Measurements from ENCODE around the gene CDC25A.
"Not testable (repeated sequence)": the region's sequence is repeated elsewhere in the genome, so short reads cannot be mapped to it uniquely, and the experiment has no call there.

CDC25A gene

DNA sequence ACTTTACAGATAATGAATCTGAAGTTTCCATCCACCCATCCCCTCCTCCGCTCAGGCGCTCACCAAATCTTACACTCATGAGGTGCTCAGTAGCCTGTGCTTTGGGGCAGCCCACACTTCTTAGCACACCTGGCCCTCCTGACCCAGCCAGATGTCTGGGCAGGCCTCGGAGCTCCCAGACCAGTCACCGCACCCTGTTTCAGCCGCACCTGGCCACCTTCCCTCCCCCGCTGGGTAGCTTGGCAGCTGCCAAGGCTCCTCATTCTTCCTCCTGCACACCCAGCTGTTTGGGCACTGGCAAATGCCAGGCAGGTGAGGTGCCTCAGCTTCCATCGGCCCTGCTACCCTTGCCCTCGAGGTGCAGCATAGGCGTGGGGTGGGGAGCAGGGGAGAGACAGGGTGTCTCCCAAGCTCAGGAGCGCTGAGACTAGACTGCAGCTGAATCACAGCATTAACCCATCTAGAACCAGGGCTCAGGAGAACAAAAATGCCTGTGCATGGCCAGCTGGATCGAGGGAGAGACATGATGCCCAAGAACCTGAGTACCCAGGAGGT is 45.8 kb downstream of the CDC25A start:
- no peak for DNase-seq (ENCODE audit: low read depth in 1 of 2, low spot score in 1 of 2)

DNA sequence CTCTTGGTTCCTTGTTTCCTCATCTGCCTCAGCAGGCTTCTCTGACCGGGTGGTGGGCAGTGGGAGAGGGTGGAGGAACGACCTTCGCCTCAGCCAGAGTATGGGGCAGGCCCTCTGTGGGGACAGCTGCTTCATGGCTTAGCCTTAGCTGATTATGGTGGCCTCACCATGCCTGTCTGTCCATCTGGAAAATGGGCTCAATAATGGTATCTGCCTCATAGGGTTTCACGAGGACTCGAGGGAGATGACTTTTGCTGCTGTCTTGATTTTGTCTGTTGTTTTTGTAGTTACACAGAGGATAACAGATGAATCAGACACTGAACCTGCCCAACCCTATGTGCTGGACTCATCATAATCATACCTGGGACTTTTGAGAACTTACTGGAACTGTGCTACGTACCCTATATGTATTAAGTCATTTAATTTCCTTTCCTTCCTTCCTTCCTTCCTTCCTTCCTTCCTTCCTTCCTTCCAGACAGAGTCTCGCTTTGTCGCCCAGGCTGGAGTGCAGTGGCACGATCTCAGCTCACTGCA is 46.5 kb downstream of the CDC25A start:
- DNase-seq (ENCODE audit: low read depth in 1 of 2, low spot score in 1 of 2): no peak

DNA sequence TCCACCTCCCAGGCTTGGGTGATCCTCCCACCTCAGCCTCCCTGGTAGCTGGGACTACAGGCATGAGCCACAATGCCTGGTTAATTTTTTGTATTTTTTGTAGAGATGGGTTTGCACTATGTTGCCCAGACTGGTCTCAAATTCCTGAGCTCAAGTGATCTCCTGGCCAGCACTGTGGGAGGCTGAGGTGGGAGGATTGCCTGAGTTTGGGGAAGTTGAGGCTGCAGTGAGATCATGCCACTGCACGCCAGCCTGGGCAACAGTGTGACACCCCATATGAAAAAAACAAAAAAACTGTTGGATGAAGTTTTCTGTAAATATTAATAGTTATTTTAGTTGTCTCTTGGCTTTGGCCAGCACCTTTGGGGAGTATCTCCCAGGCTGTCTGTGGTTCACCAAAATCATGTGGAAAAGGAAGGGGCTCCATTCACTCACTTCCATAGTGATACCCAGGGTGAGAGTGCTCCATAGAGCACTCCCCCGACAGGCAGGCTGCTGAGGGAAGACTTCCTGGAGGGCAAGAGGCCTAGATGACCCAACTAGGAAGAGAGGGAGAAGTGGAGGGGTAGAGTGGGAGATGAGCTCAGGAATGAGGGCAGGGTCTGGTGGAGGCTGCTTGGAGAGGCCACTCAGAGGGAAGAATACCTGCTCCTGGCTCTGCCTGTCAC is 47.1 kb downstream of the CDC25A start:
- no peak for DNase-seq (ENCODE audit: low read depth in 1 of 2, low spot score in 1 of 2)

DNA sequence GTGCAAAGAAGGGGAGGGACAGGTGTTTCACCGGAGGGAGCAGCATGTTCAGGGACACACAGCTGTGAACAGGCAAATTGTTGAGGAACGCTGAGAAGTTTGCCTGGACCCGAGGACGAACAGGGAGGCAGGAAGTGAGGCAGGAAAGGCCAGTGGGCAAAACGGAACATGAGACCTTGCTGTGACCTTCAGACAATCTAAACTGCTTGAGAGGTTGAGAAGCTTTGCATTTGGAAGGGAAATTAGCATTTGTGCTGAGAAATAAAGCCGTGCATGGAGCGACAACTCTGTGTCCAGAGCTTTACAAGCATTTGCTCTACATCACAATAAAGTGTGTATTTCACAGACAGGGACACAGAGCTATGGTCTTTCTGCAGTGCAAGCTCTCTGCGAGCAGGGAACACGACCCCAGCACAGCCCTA is 47.9 kb downstream of the CDC25A start:
- no peak for DNase-seq (ENCODE audit: low read depth in 1 of 2, low spot score in 1 of 2)

DNA sequence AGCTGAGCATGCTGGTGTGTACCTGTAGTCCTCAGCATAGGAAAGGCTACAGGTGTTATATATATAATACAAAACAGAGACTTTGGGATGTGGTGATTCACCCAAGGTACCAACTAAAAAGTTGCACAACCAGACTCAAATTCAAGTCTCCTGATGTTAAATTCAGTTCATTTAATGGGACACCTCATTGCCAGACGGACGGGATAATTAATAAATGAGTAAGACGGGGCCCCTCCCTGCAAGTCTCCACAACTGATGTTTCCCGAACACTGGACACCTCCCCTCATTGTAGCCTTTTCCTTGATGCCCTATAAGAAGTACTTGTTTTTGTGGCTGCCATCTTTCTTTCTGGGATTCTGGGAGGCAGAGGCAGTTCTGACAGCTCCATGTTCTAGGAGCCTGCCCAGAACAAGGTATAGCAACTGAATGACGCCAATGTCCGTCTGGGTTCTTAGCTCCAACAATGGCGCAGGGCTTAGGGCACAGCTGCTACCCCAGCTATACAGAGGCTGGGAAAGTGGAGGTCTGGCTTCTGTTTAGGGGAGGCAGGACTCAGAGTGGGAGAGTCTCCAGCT is 50.7 kb downstream of the CDC25A start:
- no peak for DNase-seq (ENCODE audit: low read depth in 1 of 2, low spot score in 1 of 2)

DNA sequence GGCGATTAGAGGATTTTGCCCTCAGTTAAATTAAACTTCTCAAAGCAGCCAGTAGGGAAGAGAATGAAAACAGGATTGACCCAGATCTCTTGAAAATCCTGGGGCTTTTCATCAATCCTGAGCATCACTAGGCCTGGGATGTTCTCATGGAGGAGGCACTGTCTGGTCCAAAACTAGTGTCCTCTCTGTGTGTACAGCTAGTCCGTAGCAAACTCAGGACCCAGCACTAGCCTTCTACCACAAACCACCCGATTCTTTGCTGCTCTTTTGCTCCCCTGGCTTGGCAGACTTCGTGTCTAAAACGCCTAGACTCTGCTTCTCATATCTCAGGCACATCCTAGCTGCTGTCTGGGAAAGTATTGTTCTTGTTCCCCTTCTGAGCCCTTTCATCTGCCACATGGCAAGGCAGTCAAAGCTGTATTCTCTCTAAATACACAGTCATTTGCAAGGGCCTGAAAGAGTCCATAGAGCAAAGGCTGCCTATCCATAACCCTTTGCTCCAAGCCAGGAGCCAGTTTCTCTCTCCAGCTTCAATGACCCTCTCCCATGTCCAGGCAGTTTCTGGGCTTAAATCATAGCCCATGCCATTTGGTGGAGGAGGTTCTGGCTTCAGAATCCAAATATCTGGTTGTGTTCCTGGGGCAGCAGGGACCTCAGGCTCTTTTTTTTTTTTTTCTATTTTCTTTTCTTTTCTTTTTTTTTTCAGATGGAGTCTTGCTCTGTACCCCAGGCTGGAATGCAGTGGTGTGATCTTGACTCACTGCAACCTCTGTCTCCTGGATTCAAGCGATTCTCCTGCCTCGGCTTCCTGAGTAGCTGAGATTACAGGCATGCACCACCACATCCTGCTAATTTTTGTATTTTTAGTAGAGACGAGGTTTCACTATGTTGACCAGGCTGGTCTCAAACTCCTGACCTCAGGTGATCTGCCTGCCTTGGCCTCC is 52.4 kb downstream of the CDC25A start:
- no peak for DNase-seq (ENCODE audit: low read depth in 1 of 2, low spot score in 1 of 2)

DNA sequence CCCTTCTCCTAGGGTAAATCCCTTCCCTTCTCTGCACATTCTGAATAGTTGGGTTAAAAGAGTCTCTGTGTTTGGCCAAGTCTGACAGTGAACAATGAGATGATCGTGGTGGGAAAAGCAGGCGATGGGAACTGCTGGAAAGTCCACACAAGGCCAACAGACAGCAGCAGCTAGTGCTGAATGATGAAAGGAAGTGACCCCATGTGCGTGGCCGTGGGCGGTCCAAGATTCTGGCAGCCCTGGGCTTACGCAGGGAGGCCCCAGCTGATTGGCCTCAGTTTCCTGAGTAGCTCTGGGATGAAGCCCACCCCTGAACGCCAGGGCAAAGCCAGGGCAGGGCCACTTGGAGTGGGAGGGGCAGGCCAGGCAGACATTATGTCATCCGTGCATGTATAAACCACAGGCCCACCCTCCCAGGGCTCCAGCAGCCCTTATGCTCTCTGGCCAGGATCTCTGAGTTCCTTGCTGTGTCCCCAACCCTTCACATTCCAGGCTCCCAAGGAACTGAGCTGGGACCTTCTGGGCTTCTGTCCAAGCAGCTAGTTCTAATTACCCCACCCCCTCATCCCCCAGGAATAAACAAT is 57.8 kb downstream of the CDC25A start:
- DNase-seq (ENCODE audit: low read depth in 1 of 2, low spot score in 1 of 2): no peak

DNA sequence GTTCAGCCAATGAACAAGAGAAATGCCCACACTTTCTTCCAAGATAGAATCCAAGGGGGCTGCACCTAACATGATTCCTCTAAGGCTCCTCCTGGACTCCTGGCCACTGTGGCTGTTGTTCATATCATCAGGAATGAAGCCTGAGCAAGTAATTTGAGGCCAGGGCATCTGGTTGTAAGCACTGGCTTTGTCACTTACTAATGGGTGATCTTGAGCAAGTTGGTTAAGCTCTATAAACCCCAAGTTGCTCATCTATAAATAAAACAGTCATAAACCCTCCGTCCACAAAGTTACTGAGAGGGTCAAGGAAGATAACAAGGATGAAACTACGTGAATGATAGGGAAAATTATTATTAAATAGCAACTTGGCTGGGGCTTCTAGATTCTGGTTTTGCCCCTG is 58.3 kb downstream of the CDC25A start:
- no peak for DNase-seq (ENCODE audit: low read depth in 1 of 2, low spot score in 1 of 2)

DNA sequence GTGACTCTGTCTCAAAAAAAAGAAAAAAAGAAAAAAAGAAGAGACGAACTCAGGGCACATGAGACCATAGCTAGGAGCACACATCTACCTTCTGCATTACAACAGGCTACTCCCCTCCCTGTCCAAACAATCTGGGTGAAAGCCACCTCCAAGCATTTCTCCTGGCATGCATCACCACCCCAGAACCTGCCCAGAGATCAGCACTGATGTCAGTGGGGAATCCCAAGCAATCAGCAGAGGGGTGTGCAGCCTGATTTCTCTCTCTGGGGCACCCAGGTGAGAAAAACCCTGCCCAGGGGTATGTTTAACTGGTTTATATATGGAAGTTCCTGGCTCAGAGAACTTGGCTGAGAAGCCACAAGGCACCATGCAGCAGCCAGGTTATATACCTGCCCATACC is 59.4 kb downstream of the CDC25A start:
- DNase-seq (ENCODE audit: low read depth in 1 of 2, low spot score in 1 of 2): no peak

DNA sequence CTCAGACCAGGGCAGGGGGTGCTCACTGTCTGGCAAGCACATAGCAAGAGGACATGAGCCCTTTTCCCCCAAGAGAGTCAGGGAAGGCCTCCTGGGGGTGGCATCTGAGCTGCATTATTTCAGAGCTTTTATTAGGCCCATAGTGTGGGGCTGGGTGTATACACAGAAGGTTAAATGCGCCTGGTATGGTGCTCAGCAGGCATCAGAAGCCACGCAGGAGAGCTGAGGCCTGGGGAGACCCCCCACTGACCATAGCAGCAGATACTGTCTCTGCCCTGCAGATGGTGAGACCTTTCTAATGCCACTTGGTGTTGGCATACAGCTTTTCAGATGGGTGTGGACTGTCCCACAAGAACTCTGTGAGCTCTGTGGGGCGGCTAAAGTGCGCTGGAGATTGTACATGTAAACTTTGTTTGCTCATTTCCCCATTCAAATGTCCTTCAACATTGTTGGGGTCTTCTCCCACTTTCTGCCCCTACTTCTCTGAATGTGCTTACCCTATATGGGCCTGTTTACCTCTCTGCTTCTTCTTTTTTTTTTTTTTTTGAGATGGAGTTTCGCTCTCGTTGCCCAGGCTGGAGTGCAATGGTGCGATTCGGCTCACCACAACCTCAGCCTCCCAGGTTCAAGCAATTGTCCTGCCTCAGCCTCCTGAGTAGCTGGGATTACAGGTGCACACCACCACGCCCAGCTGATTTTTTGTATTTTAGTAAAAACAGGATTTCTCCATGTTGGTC is 62.2 kb downstream of the CDC25A start:
- DNase-seq (ENCODE audit: low read depth in 1 of 2, low spot score in 1 of 2): no peak

DNA sequence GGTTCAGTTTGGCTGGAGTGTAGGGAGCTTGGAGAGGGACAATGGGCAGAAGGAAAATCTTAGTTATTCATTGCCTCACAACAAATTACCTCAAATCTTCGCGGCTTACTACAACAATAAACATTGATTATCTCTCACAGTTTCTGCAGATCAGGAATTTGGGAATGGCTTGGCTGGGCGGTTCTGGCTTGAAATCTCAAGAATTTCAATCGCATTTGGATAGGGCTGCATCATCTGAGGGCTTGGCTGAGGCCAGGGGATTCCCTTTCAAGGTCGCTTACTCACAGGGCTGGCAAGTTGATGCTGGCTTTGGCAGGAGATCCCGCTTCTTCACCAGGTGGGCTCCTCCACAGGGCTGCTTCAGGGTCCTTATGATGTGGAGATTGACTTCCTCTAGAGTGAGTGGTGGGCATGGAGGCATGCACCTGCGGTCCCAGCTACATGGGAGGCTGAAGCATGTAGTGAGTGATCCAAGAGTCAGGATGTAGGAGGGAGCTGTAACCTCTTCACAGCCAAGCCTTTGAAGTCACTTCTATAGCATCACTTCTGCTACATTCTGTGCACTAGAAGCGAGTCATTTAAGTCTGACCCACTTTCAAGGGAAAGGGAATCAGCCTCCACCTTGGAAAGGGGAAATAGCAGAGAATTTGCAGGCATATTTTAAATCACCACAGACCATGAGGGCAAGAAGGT is 63.1 kb downstream of the CDC25A start:
- no peak for DNase-seq (ENCODE audit: low read depth in 1 of 2, low spot score in 1 of 2)

DNA sequence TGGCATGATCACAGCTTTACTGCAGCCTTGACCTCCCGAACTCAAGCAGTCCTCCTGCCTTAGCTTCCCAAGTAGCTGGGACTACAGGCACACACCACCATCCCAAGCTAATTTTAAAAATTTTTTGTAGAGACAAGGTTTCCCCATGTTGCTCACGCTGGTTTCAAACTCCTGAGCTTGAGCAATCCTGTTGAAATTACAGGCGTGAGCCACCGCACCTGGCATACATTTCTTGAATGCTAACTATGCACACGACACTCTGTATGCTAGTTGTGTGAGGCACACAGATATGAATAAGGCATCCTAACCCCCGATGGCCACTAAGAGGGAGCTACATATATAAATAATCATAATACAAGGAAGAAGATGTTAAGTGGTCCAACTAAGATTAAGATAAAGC is 64.9 kb downstream of the CDC25A start:
- no peak for DNase-seq (ENCODE audit: low read depth in 1 of 2, low spot score in 1 of 2)

DNA sequence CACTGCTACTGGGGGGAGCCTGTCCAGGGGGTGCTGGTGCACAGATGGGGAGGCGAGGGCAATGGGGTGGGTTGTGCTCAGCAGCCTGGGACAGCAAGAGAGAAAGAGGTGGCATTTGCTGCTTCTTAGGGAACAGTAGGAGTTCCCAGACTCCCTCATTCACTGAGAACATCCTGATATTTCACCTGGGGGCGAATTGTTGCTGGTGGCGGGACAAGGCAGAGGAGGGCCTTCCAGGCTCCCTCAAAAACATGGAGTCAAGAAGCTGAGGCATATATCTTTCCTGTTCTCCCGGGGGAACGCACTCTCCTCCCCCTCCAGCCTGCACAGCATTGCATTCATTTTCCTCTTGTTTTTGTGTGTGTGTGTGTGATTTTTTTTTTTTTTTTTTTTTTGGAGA is 65.7 kb downstream of the CDC25A start:
- no peak for DNase-seq (ENCODE audit: low read depth in 1 of 2, low spot score in 1 of 2)

DNA sequence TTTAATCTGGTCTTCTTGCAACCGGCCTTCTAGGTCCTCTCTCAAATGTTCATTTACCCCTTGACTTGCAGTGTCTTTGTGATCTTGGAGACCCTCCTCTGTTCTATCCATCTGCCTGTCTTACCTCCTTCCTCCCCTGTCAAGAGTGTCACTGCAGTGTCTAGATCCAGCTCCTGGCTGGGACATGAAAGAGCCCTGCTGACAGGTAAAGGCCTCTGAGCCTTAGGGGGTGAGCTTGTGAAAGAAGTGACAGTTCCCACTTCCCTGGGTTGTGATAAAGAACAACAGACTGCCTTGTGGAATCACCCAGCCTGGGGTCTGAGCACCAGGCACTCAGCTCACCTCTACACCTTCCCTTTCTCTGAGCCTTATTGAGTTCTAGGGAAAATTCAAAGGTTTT is 68.0 kb downstream of the CDC25A start:
- DNase-seq (ENCODE audit: low read depth in 1 of 2, low spot score in 1 of 2): no peak

DNA sequence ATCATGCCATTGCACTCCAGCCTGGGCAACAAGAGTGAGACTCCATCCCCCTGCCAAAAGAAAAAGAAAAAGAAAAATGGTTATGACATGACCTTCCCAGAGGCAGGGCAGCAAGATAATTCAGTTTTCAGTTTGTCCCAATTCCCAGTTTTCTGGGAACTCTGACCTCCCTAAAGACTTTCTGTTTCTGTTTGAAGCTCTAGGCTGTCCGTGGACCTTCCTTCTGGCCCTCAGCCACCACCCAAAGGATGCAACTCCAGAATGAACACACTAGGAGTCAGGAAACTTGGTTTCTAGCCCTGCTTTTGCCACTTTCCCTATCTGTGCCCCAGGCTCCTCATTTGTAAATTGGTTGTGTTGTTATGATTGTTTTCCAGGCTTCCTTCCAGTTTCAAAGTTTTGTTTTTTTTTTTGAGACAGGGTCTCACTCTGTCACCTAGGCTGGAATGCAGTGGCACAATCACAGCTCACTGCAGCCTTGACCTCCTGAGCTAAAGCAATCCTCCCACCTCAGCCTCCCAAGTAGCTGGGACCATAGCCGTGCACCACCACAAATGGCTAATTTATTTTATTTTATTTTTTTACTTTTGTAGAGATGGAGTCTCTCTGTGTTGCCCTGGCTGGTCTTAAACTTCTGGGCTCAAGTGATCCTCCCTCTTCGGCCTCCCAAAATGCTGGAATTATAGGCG is 68.6 kb downstream of the CDC25A start:
- DNase-seq (ENCODE audit: low read depth in 1 of 2, low spot score in 1 of 2): no peak

DNA sequence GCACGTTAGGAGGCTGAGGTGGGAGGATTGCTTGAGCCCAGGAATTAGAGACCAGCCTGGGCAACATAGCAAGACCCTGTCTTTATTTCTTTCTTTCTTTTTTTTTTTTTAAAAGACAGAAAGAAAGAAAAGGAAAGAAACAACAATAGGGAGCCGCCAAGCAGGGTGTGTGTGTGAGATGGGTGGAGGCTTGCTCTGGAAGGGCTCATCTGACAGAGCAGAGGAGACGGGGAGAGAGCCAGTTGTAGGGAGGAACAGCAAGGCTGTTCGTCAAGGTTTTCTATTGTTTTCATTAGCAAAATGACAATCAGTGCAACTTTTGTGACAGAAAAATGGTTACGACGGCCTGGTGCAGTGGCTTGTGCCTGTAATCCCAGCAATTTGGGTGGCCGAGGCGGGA is 69.3 kb downstream of the CDC25A start:
- DNase-seq (ENCODE audit: low read depth in 1 of 2, low spot score in 1 of 2): no peak

DNA sequence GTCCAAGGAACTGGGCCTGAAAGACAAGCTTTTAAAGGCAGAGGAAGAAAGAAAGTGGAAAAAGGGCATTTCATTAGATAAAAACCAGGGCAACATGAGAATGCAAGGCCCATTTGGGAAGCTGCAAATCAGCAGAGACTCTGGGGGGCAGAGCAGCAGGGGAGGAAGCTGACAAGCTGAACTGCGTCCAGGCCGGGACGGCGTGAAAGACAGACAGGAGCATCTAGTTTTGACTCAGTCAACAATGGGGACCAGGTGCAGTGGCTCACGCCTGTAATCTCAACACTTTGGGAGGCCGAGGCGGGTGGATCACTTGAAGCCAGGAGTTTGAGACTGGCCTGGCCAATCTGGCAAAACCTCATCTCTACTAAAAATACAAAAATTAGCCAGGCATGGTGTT is 69.9 kb downstream of the CDC25A start:
- no peak for DNase-seq (ENCODE audit: low read depth in 1 of 2, low spot score in 1 of 2)

DNA sequence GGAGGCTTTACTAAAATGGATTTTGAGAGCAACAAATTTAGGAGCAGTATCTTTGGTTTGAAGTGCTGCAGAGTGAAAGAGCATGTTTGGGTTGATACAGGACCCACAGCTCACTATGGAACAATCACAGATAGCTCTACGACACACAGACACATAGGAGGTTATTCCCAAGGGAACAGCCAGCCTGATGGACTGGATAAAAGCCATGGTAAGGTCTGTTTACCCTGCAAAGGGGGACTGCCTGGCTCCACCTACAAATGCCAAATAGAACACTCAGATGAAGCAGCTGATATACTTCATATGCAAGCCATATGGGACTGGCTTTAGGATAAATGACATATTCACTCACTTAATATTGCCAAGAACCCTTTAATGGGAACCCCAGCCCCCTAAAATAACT is 75.4 kb downstream of the CDC25A start:
- no peak for DNase-seq (ENCODE audit: low read depth in 1 of 2, low spot score in 1 of 2)

DNA sequence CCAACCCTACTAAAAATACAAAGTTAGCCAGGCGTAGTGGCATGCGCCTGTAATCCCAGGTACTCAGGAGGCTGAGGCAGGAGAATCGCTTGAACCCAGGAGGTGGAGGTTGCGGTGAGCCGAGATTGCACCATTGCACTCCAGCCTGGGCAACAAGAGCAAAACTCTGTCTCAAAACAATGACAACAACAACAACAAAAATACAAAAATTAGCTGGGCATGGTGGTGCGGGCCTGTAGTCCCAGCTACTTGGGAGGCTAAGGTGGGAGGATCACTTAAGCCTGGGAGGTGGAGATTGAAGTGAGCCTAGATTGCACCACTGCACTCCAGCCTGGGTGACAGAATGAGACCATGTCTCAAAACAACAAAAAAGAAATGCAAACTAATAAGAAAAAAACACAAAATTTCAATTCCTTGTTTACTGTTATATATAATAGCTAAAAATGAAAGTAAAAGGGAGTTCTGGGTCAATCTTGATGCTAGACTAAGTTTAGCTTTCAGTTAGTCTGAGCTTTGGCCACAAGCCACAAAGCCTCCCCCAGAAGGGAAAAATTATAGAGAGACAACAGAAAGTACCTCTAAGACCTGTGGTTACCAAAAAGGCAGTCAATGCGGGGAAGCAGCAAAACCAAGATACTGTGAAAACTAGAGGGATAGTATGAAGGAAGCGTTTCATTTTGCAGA is 76.0 kb downstream of the CDC25A start:
- DNase-seq (ENCODE audit: low read depth in 1 of 2, low spot score in 1 of 2): not testable (repeated sequence)

Measured in activated T-helper 1 cell treated with anti-CD3 and anti-CD28 coated beads, Interleukin-2, amount 50 U/mL, for 16 hours (primary cell).